HUES6 (cell line): ENCODE measurements around the gene UGT1A1.

Experiments
- H3K27ac ChIP-seq: 2 replicates; pipeline ENCODE4 v1.7.0; 2013; ENCODE audit warnings: low read depth, mild to moderate bottlenecking, low read length, inconsistent platforms
- H3K27me3 ChIP-seq: 2 replicates; pipeline ENCODE4 v1.6.1; 2013; ENCODE audit warnings: low read length; ENCODE audit not compliant: control insufficient read depth, insufficient read depth
- H3K36me3 ChIP-seq: 2 replicates; pipeline ENCODE4 v1.6.1; 2013; ENCODE audit warnings: low read length; ENCODE audit not compliant: control insufficient read depth, insufficient read depth
- H3K4me1 ChIP-seq: 2 replicates; pipeline ENCODE4 v1.6.1; 2013; ENCODE audit warnings: low read length; ENCODE audit not compliant: control insufficient read depth, insufficient read depth
- H3K4me3 ChIP-seq: 2 replicates; pipeline ENCODE4 v1.5.1; 2013; ENCODE audit warnings: low read depth, low read length
- H3K9ac ChIP-seq: one replicate; pipeline ENCODE4 v1.6.1; 2013; ENCODE audit warnings: mild to moderate bottlenecking, low read length
- H3K9me3 ChIP-seq: 2 replicates; pipeline ENCODE4 v1.6.1; 2013; ENCODE audit warnings: low read depth, low read length; ENCODE audit not compliant: control insufficient read depth, insufficient read depth

The UGT1A1 gene

GRCh38 chr2:233779722-233780121, 19.7 kb downstream of the UGT1A1 start:
- no peaks in the 10 kb centered on the region for H3K27me3 ChIP-seq
- no peak overlapping the region for H3K9ac ChIP-seq
- H3K4me1 ChIP-seq: no peaks in the 10 kb centered on the region
- no peak overlapping the region for H3K27ac ChIP-seq
- H3K9me3 ChIP-seq: peaks cover 14% of the 10 kb centered on the region
- no peak overlapping the region for H3K4me3 ChIP-seq
- no peaks in the 10 kb centered on the region for H3K36me3 ChIP-seq

DNA sequence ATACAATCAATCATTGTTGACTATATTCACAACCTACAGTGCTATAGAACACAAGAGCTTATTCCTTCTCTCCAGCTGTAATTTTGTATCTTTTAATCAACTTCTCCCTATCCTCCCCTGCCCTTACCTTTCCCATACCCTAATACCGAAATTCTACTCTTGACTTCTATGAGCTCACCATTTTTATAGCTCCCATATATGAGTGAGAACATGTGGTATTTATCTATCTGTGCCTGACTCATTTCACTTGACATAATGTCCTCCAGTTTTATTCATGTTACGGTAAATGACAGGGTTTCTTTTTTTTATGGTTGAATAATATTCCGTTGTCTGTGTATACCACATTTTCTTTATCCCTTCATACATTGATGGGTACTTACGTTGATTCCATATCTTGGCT, 20.7 kb downstream of the UGT1A1 start:
- peaks cover 8% of the 10 kb centered on the region for H3K9me3 ChIP-seq
- no peak overlapping the region for H3K27ac ChIP-seq
- H3K36me3 ChIP-seq: no peaks in the 10 kb centered on the region
- no peaks in the 10 kb centered on the region for H3K4me1 ChIP-seq
- no peak overlapping the region for H3K9ac ChIP-seq
- no peaks in the 10 kb centered on the region for H3K27me3 ChIP-seq
- H3K4me3 ChIP-seq: no peak overlapping the region

GRCh38 chr2:233789554-233789953, 29.5 kb downstream of the UGT1A1 start:
- Histone ChIP-seq H3K9ac (no peak overlapping the region), H3K9me3 (no peaks in the 10 kb centered on the region)

DNA sequence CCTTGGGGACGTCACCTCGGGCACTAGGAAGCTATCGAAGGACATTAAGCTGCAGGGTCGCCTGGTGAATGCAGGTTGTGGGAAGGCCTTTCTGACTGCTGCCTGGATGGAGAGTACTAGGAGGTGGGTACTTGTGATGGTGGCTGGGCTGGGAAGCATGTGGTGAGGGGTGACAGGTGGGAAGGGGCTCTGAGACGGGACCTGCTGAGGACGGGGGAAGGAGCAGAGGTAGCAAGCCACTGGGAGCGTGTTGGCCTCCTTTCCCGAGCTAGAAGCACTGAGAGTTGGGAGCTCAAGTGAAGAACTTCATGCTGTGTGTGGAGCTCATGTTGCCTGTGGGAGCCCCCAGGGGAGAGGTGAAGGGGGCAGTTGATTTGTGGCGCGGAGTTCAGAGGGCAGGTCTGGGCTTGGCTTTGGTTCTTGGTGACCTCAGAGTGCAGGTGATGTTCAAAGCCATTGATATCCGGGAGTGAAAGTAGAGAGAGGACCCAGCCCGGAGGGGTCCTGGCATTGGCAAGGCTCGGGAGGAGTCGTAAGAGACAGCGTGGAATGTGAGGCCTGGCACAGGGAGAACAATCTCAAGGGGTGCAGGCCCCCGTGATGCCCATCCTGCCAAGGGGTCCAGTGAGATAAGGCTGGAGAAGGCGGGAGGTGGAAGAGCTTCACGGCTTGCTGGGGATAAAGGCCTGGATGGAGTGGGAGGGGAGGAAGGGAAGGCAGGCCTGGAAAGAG, 31.2 kb downstream of the UGT1A1 start:
- H3K4me1 ChIP-seq: no peaks in the 10 kb centered on the region
- no peak overlapping the region for H3K4me3 ChIP-seq
- H3K27ac ChIP-seq: no peak overlapping the region

More at GRCh38 chr2:233789554-233789953, 29.5 kb downstream of the UGT1A1 start:
- Histone ChIP-seq H3K27me3 (no peaks in the 10 kb centered on the region), H3K27ac (no peak overlapping the region), H3K4me1 (no peaks in the 10 kb centered on the region), H3K36me3 (no peaks in the 10 kb centered on the region), H3K4me3 (no peak overlapping the region)

GRCh38 chr2:233791883-233792329, 31.8 kb downstream of the UGT1A1 start:
- no peaks in the 10 kb centered on the region for H3K4me1 ChIP-seq
- H3K4me3 ChIP-seq: no peak overlapping the region
- no peak overlapping the region for H3K27ac ChIP-seq

More for the DNA sequence above, 31.2 kb downstream of the UGT1A1 start:
- no peaks in the 10 kb centered on the region for H3K27me3 ChIP-seq
- H3K9ac ChIP-seq: no peak overlapping the region
- no peaks in the 10 kb centered on the region for H3K9me3 ChIP-seq
- H3K36me3 ChIP-seq: no peaks in the 10 kb centered on the region

GRCh38 chr2:233792720-233793119, 32.6 kb downstream of the UGT1A1 start:
- Histone ChIP-seq H3K36me3 (no peaks in the 10 kb centered on the region), H3K27me3 (no peaks in the 10 kb centered on the region), H3K9me3 (no peaks in the 10 kb centered on the region), H3K4me3 (no peak overlapping the region), H3K4me1 (no peaks in the 10 kb centered on the region), H3K9ac (no peak overlapping the region), H3K27ac (no peak overlapping the region)

More at GRCh38 chr2:233791883-233792329, 31.8 kb downstream of the UGT1A1 start:
- no peaks in the 10 kb centered on the region for H3K36me3 ChIP-seq
- no peaks in the 10 kb centered on the region for H3K9me3 ChIP-seq
- no peaks in the 10 kb centered on the region for H3K27me3 ChIP-seq
- H3K9ac ChIP-seq: no peak overlapping the region

GRCh38 chr2:233793465-233794127, 33.5 kb downstream of the UGT1A1 start:
- H3K9ac ChIP-seq: no peak overlapping the region
- H3K36me3 ChIP-seq: no peaks in the 10 kb centered on the region
- H3K9me3 ChIP-seq: no peaks in the 10 kb centered on the region
- no peak overlapping the region for H3K27ac ChIP-seq
- no peaks in the 10 kb centered on the region for H3K4me1 ChIP-seq
- H3K27me3 ChIP-seq: no peaks in the 10 kb centered on the region
- no peak overlapping the region for H3K4me3 ChIP-seq

- Histone ChIP-seq H3K4me1 (no peaks in the 10 kb centered on the region), H3K4me3 (no peak overlapping the region), H3K9ac (no peak overlapping the region), H3K36me3 (no peaks in the 10 kb centered on the region), H3K27ac (no peak overlapping the region), H3K27me3 (no peaks in the 10 kb centered on the region), H3K9me3 (no peaks in the 10 kb centered on the region)
Observed at GRCh38 chr2:233794128-233794658, 34.1 kb downstream of the UGT1A1 start.

DNA sequence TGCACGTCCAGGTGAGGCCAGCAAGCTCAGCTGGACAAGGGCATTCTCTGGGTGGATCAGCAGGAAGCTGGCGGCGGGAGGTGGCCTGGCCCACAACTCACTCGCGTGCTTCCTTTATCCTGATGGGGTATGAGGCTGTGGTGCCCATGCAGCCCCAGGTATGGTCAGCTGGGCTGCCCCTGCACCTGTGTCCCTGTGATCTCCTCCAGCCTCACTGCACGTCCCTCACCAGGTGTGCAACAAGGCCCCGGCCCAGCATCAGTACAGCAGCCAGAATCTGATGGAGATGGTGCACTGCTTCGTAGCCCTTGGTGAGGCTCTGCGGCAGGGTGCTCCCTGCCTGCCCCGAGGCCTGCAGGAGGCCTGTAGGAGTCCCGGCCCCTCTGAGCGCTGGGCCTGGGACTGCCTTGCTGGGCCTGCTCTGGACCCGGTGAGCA, 35.7 kb downstream of the UGT1A1 start:
- no peak overlapping the region for H3K9ac ChIP-seq

DNA sequence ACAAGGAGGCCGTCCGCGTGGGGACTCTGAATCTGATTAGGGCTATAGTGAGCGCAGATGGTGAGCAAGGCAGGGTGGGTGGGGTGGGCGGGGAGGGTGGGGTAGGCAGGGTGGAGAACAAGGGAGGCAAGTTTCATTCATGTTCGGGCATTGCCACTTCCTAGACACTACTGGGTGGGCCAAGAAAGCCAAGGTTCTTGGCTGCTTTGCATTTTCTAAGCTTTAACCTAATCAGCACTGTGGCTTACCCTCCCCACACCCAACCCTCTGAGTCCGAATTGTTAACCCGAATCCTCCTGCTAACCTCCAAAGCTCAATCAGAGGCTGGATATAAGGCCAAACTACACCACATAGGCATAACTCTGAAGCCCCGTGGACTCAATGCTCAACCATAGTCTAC, 36.2 kb downstream of the UGT1A1 start:
- H3K36me3 ChIP-seq: no peaks in the 10 kb centered on the region
- H3K4me1 ChIP-seq: no peaks in the 10 kb centered on the region
- H3K4me3 ChIP-seq: no peak overlapping the region
- no peak overlapping the region for H3K27ac ChIP-seq
- H3K27me3 ChIP-seq: no peaks in the 10 kb centered on the region
- H3K9ac ChIP-seq: no peak overlapping the region
- H3K9me3 ChIP-seq: no peaks in the 10 kb centered on the region

More for the DNA sequence above, 35.7 kb downstream of the UGT1A1 start:
- Histone ChIP-seq H3K4me3 (no peak overlapping the region), H3K27ac (no peak overlapping the region), H3K4me1 (no peaks in the 10 kb centered on the region), H3K9me3 (no peaks in the 10 kb centered on the region), H3K27me3 (no peaks in the 10 kb centered on the region), H3K36me3 (no peaks in the 10 kb centered on the region)
